ENCODE results near the gene OR2AK2. TPM values are rescaled to one million over a fixed set of nuclear protein-coding genes. Genes with fewer than 3 reads are reported as not detected.

The OR2AK2 gene
- total RNA-seq, 1 experiment from 2014 or later = not detected

GRCh38 chr1:247933989-247934388, 31.0 kb upstream of the OR2AK2 start:
- ChIA-PET RAD21 (ENCODE audit: low non-redundant PET in 1 of 2, low total read pairs in 2 of 2, uncharacterized antibody in 2 of 2, unreplicated experiment in 2 of 2) (no interaction called here), CTCF (no interaction called here), POLR2A (no interaction called here)
- BruUV-seq (replicated peaks) = no TSS peak
- no peaks in the 10 kb centered on the region for H3K79me2 ChIP-seq (ENCODE audit: insufficient read depth, low read length)
- DNase-seq (ENCODE audit: low read depth, low spot score) = no peak
- no peak overlapping the region for H3K4me3 ChIP-seq (replicated peaks in 1 of 2; ENCODE audit: low read depth in 1 of 2, low read length in 2 of 2)
- peaks cover 0 to 5% of the 10 kb centered on the region in 2 experiments; a peak in 1 of 4 replicates for H3K9me3 ChIP-seq (ENCODE audit: control insufficient read depth in 1 of 2, insufficient read depth in 1 of 2, low read depth in 1 of 2, low read length in 2 of 2)
- intact Hi-C loops (cut with micrococcal nuclease) = no loop called here
- TF ChIP-seq EZH2phosphoT487 (IDR thresholded peaks at IDR 0.05; ENCODE audit: borderline replicate concordance) (no peak), ZNF274 (IDR thresholded peaks at IDR 0.05; ENCODE audit: low read depth, low read length) (no peak), SRF (IDR thresholded peaks at IDR 0.05; ENCODE audit: low read depth) (no peak), POLR2A (IDR thresholded peaks at IDR 0.05; ENCODE audit: borderline replicate concordance, extremely low read depth, insufficient read depth, insufficient read length) (no peak), ZBTB33 (IDR thresholded peaks at IDR 0.05; ENCODE audit: extremely low read depth, insufficient replicate concordance, low read length) (no peak), SIN3A (IDR thresholded peaks at IDR 0.05; ENCODE audit: low read depth) (no peak), REST (IDR thresholded peaks at IDR 0.05; ENCODE audit: low read depth) (no peak), CBX3 (IDR thresholded peaks at IDR 0.05; ENCODE audit: low read depth) (no peak), EZH2 (IDR thresholded peaks at IDR 0.05) (no peak), ATF3 (IDR thresholded peaks at IDR 0.05) (no peak), POLR2AphosphoS5 (IDR thresholded peaks at IDR 0.05; ENCODE audit: low read depth, low read length) (no peak), EGR1 (IDR thresholded peaks at IDR 0.05; ENCODE audit: low read depth) (no peak), RAD21 (IDR thresholded peaks at IDR 0.05; ENCODE audit: low read depth) (no peak), SP1 (IDR thresholded peaks at IDR 0.05; ENCODE audit: low read depth) (no peak), CEBPB (IDR thresholded peaks at IDR 0.05; ENCODE audit: low read depth) (no peak), JUND (IDR thresholded peaks at IDR 0.05) (no peak), YY1 (IDR thresholded peaks at IDR 0.05; ENCODE audit: extremely low read depth, insufficient replicate concordance, low read depth, low read length) (no peak), MAX (IDR thresholded peaks at IDR 0.05) (no peak), CTCF (IDR thresholded peaks at IDR 0.05 in 2 of 3, conservative IDR thresholded peaks at IDR 0.05 in 1 of 3; ENCODE audit: borderline replicate concordance in 1 of 3, insufficient read depth in 1 of 3, low read depth in 2 of 3, low read length in 2 of 3) (no peak), ELF1 (IDR thresholded peaks at IDR 0.05; ENCODE audit: borderline replicate concordance, low read depth) (no peak)
- H3K4me2 ChIP-seq (ENCODE audit: low read length) = no peak overlapping the region
- H2AFZ ChIP-seq (ENCODE audit: low read depth, low read length, poor library complexity, severe bottlenecking) = no peak overlapping the region
- H3K9ac ChIP-seq (ENCODE audit: low read length) = no peak overlapping the region
- H3K27me3 ChIP-seq (ENCODE audit: insufficient read depth, low read length) = no peaks in the 10 kb centered on the region
- H3K27ac ChIP-seq (ENCODE audit: low read depth, low read length) = no peak overlapping the region
- no peaks in the 10 kb centered on the region for H3K36me3 ChIP-seq (ENCODE audit: control insufficient read depth in 1 of 2, insufficient read depth in 2 of 2, low read length in 2 of 2)
- H3K4me1 ChIP-seq (ENCODE audit: control insufficient read depth in 1 of 2, insufficient read depth in 2 of 2, low read length in 2 of 2) = no peaks in the 10 kb centered on the region
- H4K20me1 ChIP-seq (ENCODE audit: insufficient read depth) = no peaks in the 10 kb centered on the region
- ATAC-seq = no peak
- no peaks in the 10 kb centered on the region for H3K9me2 ChIP-seq (ENCODE audit: insufficient read depth)
